GM19455 (cell line): ENCODE results near the gene THSD7A.
"Not testable (repeated sequence)": the region's sequence is repeated elsewhere in the genome, so short reads cannot be mapped to it uniquely, and the experiment has no call there.

Experiments used
- ATAC-seq: cut with Tn5 transposase; IDR thresholded peaks from one replicate; pipeline ENCODE4 v1.9.1; 2021; ENCODE audit not compliant: unreplicated experiment

The THSD7A gene

GRCh38 chr7:11472646-11473045 is 359.4 kb downstream of the THSD7A start:
- ATAC-seq, result no peak

GRCh38 chr7:11471255-11471654 is 360.7 kb downstream of the THSD7A start:
- no peak for ATAC-seq

GRCh38 chr7:11469028-11469745 is 362.8 kb downstream of the THSD7A start:
- no peak for ATAC-seq

GRCh38 chr7:11466517-11467105 is 365.4 kb downstream of the THSD7A start:
- no peak for ATAC-seq

GRCh38 chr7:11464624-11465023 is 367.4 kb downstream of the THSD7A start:
- ATAC-seq, result no peak

- no peak for ATAC-seq
Measured at GRCh38 chr7:11461946-11462345, 370.1 kb downstream of the THSD7A start.

GRCh38 chr7:11458736-11459483 is 373.1 kb downstream of the THSD7A start:
- ATAC-seq, result no peak

DNA sequence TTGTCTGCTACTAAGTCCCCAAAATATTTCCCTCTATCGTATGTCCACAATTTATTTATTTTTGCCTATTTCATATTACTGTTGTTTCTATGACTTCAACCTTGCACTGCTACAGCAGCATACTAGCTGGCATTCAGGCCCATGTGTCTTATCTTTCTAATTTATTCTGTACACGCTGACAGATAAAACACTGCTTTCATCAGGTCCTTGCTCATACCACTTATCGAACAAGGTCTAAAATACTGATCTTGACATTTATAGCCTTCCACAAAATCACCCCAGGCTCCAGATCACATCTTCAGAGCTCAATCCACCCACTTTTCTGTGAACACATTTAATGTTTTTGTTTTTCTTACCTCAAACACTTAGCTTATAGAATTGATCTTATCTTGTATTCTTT is 374.6 kb downstream of the THSD7A start:
- no peak for ATAC-seq

DNA sequence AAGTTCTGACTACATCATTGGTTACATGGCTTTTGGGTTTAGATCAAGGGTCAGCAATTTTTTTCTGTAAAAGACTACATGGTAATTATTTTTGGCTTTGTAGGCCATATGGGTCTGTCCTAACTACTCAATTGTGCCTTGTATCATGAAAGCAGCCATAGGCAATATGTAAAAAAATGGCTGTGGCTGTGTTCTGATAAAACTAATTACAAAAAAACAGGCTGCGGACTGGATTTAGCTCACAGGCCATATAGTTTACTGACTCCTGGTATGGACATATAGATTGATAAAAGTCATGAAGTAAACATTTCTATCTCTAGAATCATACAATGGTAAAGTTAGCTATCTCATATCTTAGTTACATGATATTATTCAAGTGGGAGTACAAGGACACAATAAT is 375.4 kb downstream of the THSD7A start:
- ATAC-seq, result no peak

GRCh38 chr7:11452476-11452875 is 379.5 kb downstream of the THSD7A start:
- ATAC-seq, result no peak

DNA sequence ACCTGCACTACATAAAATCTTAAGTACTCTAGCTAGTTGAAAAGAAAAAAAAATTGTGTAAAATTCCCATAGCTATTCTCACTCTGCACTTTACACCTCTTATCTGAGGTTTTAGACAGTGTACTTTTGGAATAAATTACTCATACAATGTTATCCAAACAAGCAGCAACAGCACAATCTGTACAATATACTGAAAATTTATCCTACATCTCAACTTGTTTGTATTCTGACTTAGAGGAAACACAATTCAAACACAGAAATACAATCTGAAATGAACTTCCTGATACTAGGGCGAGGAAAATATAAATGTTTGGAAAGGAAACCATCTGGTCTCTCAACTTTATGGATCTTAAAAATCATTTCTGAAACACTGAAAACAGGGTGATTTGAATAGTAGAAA is 381.7 kb downstream of the THSD7A start:
- ATAC-seq, result no peak

- no peak for ATAC-seq
Measured at GRCh38 chr7:11449316-11449715, 382.7 kb downstream of the THSD7A start.

DNA sequence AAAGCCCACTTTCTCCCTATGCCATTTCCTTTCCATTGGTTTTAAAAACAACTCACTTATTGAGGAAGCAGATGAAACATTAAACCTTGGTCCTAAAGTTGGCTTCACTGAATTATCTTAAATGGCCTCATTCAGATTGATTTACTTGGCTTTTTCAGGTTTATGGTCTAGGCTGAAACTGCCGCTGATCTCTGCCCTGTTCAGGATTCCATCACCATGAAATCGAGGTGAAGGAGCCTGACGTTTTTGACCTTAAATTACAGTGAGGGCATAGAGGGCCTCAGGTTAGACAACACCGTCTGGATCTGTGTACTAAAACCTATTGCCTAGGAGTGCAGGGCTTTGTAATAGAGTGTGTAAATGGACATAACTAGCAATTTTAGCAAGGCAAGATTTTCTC is 383.7 kb downstream of the THSD7A start:
- ATAC-seq, result no peak

DNA sequence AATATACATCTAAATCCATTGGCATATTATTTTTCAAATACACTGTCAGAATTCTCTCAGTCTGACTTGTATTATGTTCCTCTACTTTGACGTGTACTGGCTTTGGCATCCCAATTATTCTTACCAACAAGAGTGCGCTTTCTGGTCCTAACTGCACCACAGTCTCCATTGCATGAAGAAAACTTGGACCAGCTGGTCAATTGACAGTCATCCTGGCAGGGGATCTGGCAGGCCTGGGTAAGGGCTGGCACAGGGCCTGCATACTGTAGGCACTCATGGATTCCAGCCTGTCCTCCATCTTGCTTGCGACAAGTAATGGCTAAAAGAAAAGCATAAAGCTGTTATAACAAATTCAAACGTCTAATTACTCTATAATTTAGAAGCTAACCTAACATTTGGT is 384.9 kb downstream of the THSD7A start:
- no peak for ATAC-seq

DNA sequence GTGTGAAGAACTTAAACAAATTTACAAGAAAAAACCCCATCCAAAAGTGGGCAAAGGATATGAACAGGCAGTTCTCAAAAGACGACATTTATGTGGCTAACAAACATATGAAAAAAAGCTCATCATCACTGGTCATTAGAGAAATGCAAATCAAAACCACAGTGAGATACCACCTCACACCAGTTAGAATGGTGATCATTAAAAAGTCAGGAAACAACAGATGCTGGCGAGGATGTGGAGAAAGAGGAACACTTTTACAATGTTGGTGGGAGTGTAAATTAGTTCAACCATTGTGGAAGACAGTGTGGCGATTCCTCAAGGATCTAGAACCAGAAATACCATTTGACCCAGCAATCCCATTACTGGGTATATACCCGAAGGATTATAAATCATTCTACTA is 388.1 kb downstream of the THSD7A start:
- not testable (repeated sequence) for ATAC-seq

DNA sequence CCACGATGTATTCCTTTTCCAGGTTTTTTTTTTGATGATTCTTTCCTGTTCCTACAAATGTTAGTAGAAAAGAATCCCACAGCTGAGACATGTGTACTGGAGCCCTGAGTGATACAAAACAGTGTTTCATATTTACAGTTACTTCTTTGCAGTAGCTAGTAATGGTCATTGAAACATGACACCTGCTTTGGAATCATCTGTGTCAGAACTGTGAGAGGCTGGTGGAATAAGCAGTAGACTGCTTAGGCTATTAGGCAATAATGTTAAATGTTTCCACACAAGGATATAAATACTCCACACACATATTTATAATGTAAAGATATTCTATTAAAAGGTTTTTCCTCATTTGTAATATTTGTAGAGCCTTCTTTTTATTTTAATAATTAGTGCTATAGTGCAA is 394.0 kb downstream of the THSD7A start:
- no peak for ATAC-seq

- no peak for ATAC-seq
Measured at GRCh38 chr7:11436773-11437524, 395.0 kb downstream of the THSD7A start.

DNA sequence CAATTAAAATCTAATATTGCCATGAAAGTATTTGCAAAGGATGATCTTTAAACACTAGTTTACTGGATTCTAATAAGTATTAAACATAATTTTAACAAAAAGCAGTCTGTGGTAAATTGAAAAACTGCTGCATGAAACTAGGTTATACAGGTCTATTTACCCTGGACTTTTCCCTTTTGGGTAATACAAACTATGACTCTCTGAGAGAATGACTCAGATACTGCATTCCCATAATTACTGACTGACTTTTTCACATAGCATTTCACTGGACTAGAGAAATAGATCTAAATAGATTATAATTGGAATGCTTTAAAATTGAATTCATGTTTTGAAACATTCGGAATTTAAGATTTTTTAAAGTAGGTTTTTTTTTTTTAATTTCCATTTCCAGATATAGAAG is 395.7 kb downstream of the THSD7A start:
- no peak for ATAC-seq

DNA sequence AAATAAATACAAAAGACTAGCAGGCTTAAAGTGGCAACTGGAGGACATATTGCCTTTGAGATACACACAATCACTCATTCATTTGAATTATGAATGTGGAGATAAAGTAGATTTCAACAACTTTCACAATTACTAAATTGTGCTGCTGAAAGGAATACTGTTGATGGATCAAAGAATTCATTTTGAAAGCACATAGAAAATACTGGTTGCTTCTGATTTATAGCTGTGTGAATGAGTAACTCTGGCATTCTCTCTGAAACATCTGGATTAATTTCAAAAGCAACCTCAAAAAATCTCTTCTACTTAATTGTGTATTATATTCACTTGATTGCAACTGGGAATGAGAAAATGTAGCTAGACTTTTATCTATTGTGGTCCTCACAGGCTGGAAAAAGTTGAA is 397.6 kb downstream of the THSD7A start:
- ATAC-seq, result no peak

DNA sequence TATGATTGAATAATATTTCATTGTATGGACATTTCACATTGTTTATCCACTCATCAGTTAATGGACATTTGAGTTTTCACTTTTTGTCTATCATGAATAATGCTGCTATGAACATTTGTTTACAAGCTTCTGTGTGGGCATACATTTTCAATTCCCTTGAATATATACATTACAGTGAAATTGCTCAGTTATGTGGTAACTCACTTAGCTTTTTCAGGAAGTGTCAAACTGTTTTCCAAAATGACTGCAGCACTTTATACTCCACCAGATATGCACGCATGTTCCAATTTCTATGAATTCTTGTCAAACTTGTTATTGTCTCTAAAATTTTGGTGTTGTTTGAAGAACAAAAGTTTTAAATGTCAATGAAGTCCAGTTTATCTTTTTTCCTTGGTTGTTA is 401.2 kb downstream of the THSD7A start:
- no peak for ATAC-seq

GRCh38 chr7:11430112-11430511 is 401.9 kb downstream of the THSD7A start:
- ATAC-seq, result no peak
